H9 (cell line): ENCODE measurements around the gene ANKRD65. TPM values are rescaled to one million over a fixed set of nuclear protein-coding genes. Genes with fewer than 3 reads are reported as not detected.

Experiments used
- DNase-seq: peaks from one replicate; pipeline ENCODE4 v3.0.0-alpha.2; 2017
- H2AFZ ChIP-seq: one replicate; pipeline ENCODE4 v1.6.1; 2013; ENCODE audit warnings: mild to moderate bottlenecking, low read length, control low read depth, moderate library complexity
- H2AK5ac ChIP-seq: 2 replicates; pipeline ENCODE4 v1.6.1; 2013; ENCODE audit warnings: low read length, control low read depth, mixed read lengths; ENCODE audit not compliant: insufficient read length
- H2BK120ac ChIP-seq: one replicate; pipeline ENCODE4 v1.6.1; 2013; ENCODE audit warnings: low read depth, mild to moderate bottlenecking, low read length, control low read depth, inconsistent platforms; ENCODE audit not compliant: poor library complexity, severe bottlenecking
- H2BK12ac ChIP-seq: 2 replicates; pipeline ENCODE4 v1.6.1; 2013; ENCODE audit warnings: low read length, control low read depth, mixed read lengths, low read depth; ENCODE audit not compliant: insufficient read length
- H2BK15ac ChIP-seq: 2 replicates; pipeline ENCODE4 v1.6.1; 2013; ENCODE audit warnings: low read depth, low read length, control low read depth
- H2BK20ac ChIP-seq: one replicate; pipeline ENCODE4 v1.6.1; 2013; ENCODE audit warnings: low read depth, mild to moderate bottlenecking, low read length, control low read depth, inconsistent platforms; ENCODE audit not compliant: poor library complexity, severe bottlenecking
- H2BK5ac ChIP-seq: 2 replicates; pipeline ENCODE4 v1.6.1; 2013; ENCODE audit warnings: low read length, control low read depth, mixed read lengths; ENCODE audit not compliant: insufficient read length
- H3K14ac ChIP-seq: 2 replicates; pipeline ENCODE4 v1.6.1; 2013; ENCODE audit warnings: low read length, control low read depth; ENCODE audit not compliant: insufficient read depth
- H3K18ac ChIP-seq: 2 replicates; pipeline ENCODE4 v1.6.1; 2013; ENCODE audit warnings: low read depth, mild to moderate bottlenecking, mixed read lengths, low read length, control low read depth; ENCODE audit not compliant: insufficient read length
- H3K23ac ChIP-seq: 2 replicates; pipeline ENCODE4 v1.6.1; 2013; ENCODE audit warnings: low read length, control low read depth, mixed read lengths, low read depth; ENCODE audit not compliant: insufficient read length
- H3K23me2 ChIP-seq: 2 replicates; pipeline ENCODE4 v1.6.1; 2013; ENCODE audit warnings: low read depth, mild to moderate bottlenecking, mixed read lengths, low read length, control low read depth; ENCODE audit not compliant: insufficient read length, poor library complexity, severe bottlenecking
- H3K27ac ChIP-seq: 2 replicates; pipeline ENCODE4 v1.5.1; 2013; ENCODE audit warnings: low read length, control low read depth, mixed read lengths, low read depth; ENCODE audit not compliant: insufficient read length
- H3K27me3 ChIP-seq: 2 replicates; pipeline ENCODE4 v1.6.1; 2013; ENCODE audit warnings: low read length, control low read depth, inconsistent platforms; ENCODE audit not compliant: insufficient read depth
- H3K4ac ChIP-seq: 2 replicates; pipeline ENCODE4 v1.6.1; 2013; ENCODE audit warnings: low read depth, mild to moderate bottlenecking, control low read depth, inconsistent platforms, low read length, moderate library complexity
- H3K4me1 ChIP-seq: 2 replicates; pipeline ENCODE4 v1.6.1; 2013; ENCODE audit warnings: low read length, control low read depth, inconsistent platforms; ENCODE audit not compliant: insufficient read depth
- H3K4me2 ChIP-seq: 2 replicates; pipeline ENCODE4 v1.6.1; 2013; ENCODE audit warnings: low read length, control low read depth, mixed read lengths; ENCODE audit not compliant: insufficient read length, insufficient read depth
- H3K56ac ChIP-seq: 2 replicates; pipeline ENCODE4 v1.6.1; 2013; ENCODE audit warnings: low read depth, mild to moderate bottlenecking, mixed read lengths, low read length, control low read depth; ENCODE audit not compliant: insufficient read length
- H3K79me1 ChIP-seq: 2 replicates; pipeline ENCODE4 v1.6.1; 2013; ENCODE audit warnings: low read depth, mild to moderate bottlenecking, moderate library complexity, low read length, control low read depth, inconsistent platforms; ENCODE audit not compliant: insufficient read depth, poor library complexity, severe bottlenecking
- H3K79me2 ChIP-seq: 2 replicates; pipeline ENCODE4 v1.6.1; 2013; ENCODE audit warnings: low read length, control low read depth, inconsistent platforms; ENCODE audit not compliant: insufficient read depth
- H3K9ac ChIP-seq: 2 replicates; pipeline ENCODE4 v1.6.1; 2013; ENCODE audit warnings: low read length, control low read depth, mixed read lengths; ENCODE audit not compliant: insufficient read length; ENCODE audit errors: extremely low read depth
- H3K9me3 ChIP-seq: one replicate; pipeline ENCODE4 v1.6.1; 2013; ENCODE audit warnings: low read depth, low read length, inconsistent platforms; ENCODE audit not compliant: control insufficient read depth
- H3T11ph ChIP-seq: one replicate; pipeline ENCODE4 v1.6.1; 2013; ENCODE audit warnings: mild to moderate bottlenecking, low read length, control low read depth, inconsistent platforms
- H4K20me1 ChIP-seq: one replicate; pipeline ENCODE4 v1.6.1; 2013; ENCODE audit not compliant: control insufficient read depth, insufficient read length, insufficient read depth
- H4K5ac ChIP-seq: 2 replicates; pipeline ENCODE4 v1.6.1; 2013; ENCODE audit warnings: low read depth, mild to moderate bottlenecking, mixed read lengths, low read length, control low read depth; ENCODE audit not compliant: insufficient read length
- H4K8ac ChIP-seq: replicated peaks from 2 replicates; pipeline ENCODE4 v1.6.1; 2013; ENCODE audit warnings: low read length, control low read depth, mixed read lengths, low read depth; ENCODE audit not compliant: insufficient read length
- H4K91ac ChIP-seq: 2 replicates; pipeline ENCODE4 v1.6.1; 2013; ENCODE audit warnings: low read depth, mild to moderate bottlenecking, moderate library complexity, mixed read lengths, low read length, control low read depth; ENCODE audit not compliant: insufficient read length
- H3K27ac Mint-ChIP-seq, 3 experiments: 2 replicates in 2 of 3; 3 replicates in 1 of 3; pipeline ENCODE4 v1.8.0; 2020 to 2021; ENCODE audit warnings: mixed read lengths in 3 of 3, mild to moderate bottlenecking in 1 of 3, moderate library complexity in 1 of 3
- H3K27me3 Mint-ChIP-seq: 2 replicates; pipeline ENCODE4 v1.8.0; 2021; ENCODE audit warnings: low read depth, mild to moderate bottlenecking, moderate library complexity, mixed read lengths
- H3K36me3 Mint-ChIP-seq, 3 experiments: 2 replicates in 2 of 3; 3 replicates in 1 of 3; pipeline ENCODE4 v1.8.0; 2020 to 2021; ENCODE audit warnings: low read depth in 3 of 3, mixed read lengths in 3 of 3; ENCODE audit not compliant: insufficient read depth in 1 of 3
- H3K4me1 Mint-ChIP-seq, 2 experiments: 2 replicates each; pipeline ENCODE4 v1.8.0; 2020; ENCODE audit warnings: mixed read lengths in 2 of 2
- H3K4me3 Mint-ChIP-seq, 2 experiments: 2 replicates in 1 of 2; 3 replicates in 1 of 2; pipeline ENCODE4 v1.8.0; 2020 to 2021; ENCODE audit warnings: mild to moderate bottlenecking in 2 of 2, mixed read lengths in 2 of 2, moderate library complexity in 1 of 2
- H3K9me3 Mint-ChIP-seq, 2 experiments: 2 replicates in 1 of 2; 3 replicates in 1 of 2; pipeline ENCODE4 v1.8.0; 2020; ENCODE audit warnings: mild to moderate bottlenecking in 2 of 2, mixed read lengths in 2 of 2, moderate library complexity in 1 of 2
- CTCF ChIP-seq: fragments of 200-600 bp; sonication (generic); conservative IDR thresholded peaks from 3 replicates; pipeline ENCODE4 v1.8.0; 2021; ENCODE audit warnings: antibody characterized with exemption, mild to moderate bottlenecking
- WGBS: extraction: QIAGEN DNeasy Blood & Tissue Kit; methylation state at CpG from one replicate; pipeline ENCODE4 v1.1.7; 2013; ENCODE audit warnings: missing lambda C conversion rate, low lambda C conversion rate, mixed read lengths; ENCODE audit not compliant: insufficient read length; ENCODE audit errors: extremely low coverage; 5-methylcytosine and 5-hydroxymethylcytosine counted together
- total RNA-seq: library from RNA; stranded (reverse); gene quantifications from 2 replicates; pipeline ENCODE4 v1.2.1, GENCODE V29; 2021

The ANKRD65 gene
- total RNA-seq, 1 experiment from 2014 or later, result 3.1 TPM

GRCh38 chr1:1381294-1381693, 39.8 kb downstream of the ANKRD65 start:
- Histone ChIP-seq H3T11ph (no peak overlapping the region), H4K91ac (no peak overlapping the region), H3K4me1 (no peaks in the 10 kb centered on the region), H2BK5ac (no peak overlapping the region), H3K4me2 (no peak overlapping the region), H3K27me3 (no peaks in the 10 kb centered on the region), H3K9me3 (no peaks in the 10 kb centered on the region), H3K4ac (no peak overlapping the region), H3K79me2 (no peaks in the 10 kb centered on the region), H3K18ac (no peak overlapping the region), H2BK120ac (no peak overlapping the region), H3K79me1 (peaks cover 3% of the 10 kb centered on the region), H3K23ac (no peak overlapping the region), H3K27ac (no peak overlapping the region), H2BK15ac (no peak overlapping the region), H2AK5ac (no peak overlapping the region), H4K8ac (no peak overlapping the region), H3K9ac (no peak overlapping the region), H4K20me1 (no peaks in the 10 kb centered on the region), H4K5ac (no peak overlapping the region), H2AFZ (no peak overlapping the region), H3K14ac (no peak overlapping the region; the same call in 1 of the 2 replicates), H2BK20ac (no peak overlapping the region), H2BK12ac (no peak overlapping the region), H3K23me2 (no peaks in the 10 kb centered on the region), H3K56ac (no peak overlapping the region)
- Mint-ChIP-seq H3K27ac (no peak overlapping the region), H3K27me3 (no peaks in the 10 kb centered on the region), H3K36me3 (peaks cover under 1 to 21% (median 6%) of the 10 kb centered on the region in 3 experiments; a peak in 6 of 7 replicates), H3K4me1 (peaks cover 6% of the 10 kb centered on the region in 2 experiments), H3K9me3 (no peaks in the 10 kb centered on the region), H3K4me3 (no peak overlapping the region)
- TF ChIP-seq CTCF, result no peak
- no CpG with 5 or more reads among the region's 8 CpGs for whole genome bisulfite sequencing
- DNase-seq, result no peak
